GOT3 (cell line): Measurements from ENCODE around the gene LAMC3.

Experiments
- DNase-seq: peaks from one replicate; lab custom pipeline; 2025; ENCODE audit warnings: mixed read lengths; lab: John Stamatoyannopoulos, UW

LAMC3 gene

GRCh38 chr9:131117121-131117761 lies 108.3 kb downstream of the LAMC3 start:
- DNase-seq: no peak

DNA sequence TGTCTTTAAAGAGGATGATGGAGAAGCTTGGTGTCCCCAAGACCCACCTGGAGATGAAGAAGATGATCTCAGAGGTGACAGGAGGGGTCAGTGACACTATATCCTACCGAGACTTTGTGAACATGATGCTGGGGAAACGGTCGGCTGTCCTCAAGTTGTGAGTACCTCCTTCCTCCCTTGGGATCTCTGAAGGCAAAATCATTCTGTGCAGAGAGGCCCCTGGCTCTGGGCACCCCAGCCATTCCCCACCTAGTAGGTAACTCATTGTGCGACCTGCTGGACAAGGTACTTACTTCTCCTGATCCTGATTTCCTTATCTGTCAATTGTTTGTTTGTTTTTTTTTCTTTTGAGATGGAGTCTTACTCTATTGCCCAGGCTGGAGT lies 108.8 kb downstream of the LAMC3 start:
- no peak for DNase-seq

DNA sequence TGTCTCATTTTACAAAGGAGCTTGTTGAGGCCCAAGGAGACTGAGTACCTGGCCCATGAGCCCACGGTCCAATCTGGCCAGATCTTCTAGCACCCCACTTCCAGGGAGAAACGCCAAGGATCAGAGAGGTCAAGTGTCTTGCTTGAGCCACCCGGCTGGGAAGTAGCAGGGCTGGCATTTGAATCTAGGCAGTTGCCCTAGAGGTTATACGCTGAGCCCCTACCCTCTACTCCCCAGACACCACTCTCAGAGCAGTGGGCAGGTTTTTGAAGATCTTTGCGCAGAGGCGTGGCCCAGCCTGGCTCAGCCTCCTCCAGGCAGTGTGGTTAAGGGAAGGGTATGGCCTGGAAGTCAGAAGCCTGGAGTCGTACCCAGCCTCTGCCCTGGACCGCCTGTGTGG lies 110.6 kb downstream of the LAMC3 start:
- no peak for DNase-seq

- no peak for DNase-seq
Measured at GRCh38 chr9:131120620-131121228, 111.8 kb downstream of the LAMC3 start.

DNA sequence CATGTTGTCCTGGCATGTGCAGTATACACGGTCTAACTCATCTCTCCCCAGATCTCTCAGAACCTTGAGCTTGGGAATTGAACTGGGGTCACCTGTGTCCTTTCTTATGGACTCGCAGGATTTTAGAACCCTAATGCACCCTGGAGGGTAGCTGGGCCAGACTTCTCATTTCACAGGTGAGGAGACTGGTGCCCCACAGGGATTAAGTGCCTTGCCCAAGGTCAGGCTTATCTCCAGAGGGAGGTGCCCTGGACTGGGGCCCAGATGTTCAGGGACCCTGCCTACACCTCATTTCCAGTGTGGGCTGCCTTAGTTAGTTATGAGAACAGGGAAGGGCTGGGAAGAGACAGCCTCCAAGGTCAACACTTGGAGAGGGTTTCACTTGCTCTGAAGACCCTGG lies 112.4 kb downstream of the LAMC3 start:
- DNase-seq: no peak

- no peak for DNase-seq
Measured at GRCh38 chr9:131122158-131122557, 113.2 kb downstream of the LAMC3 start.

DNA sequence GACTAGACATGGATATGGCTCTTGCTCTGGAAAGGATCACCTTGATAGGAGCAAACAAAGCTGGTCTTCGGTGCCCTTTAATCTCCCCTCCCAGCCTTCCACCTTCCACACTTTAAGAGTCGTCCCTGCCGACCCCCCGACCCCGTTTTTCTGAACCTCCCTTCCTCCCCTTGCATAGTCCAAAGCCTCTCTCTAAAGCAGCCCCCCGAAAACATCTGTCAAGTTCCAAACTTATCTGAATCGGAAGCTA lies 116.0 kb downstream of the LAMC3 start:
- DNase-seq: no peak

DNA sequence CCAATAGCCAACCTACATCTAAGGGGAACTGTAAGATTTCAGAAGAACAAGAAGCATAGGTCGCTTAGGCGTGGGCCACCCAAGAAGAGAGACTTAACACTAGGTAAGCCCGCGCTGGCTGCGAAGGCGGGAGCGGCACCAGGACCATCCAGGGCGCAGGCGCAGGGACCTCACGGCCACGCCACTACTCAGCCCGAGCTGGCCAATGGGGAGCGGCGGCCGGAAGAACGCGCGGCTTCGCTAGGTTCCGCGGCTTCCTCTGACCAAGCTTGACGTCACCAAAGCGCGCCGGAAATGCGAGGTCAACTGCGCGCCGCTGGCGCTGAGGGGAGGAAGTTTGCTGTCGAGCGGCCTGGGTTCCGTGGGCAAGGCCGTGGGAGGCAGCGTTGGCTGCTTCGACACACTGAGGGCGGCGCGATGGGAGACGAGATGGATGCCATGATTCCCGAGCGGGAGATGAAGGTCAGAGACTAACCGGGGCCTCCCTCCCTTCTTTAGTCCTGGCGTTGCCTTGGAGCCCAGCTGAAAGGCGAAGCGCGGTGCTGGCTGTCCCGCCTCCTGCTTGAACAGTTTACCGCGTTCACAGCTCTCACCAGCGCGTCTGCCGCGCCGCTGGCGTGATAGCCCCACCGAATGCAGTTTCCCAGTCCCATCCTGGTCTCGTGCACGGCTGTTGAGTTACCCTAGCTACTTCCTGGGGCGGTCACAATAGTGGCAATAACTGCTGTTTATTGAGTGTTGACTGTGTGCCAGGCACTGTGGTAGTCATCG lies 116.5 kb downstream of the LAMC3 start, which contains the start of gene NUP214:
TSS of gene NUP214 (plus strand) at position 299 of the 771 bp plus-strand sequence. CDS start at position 418, 119 bp downstream.
- peak; percentile 88 for DNase-seq

DNA sequence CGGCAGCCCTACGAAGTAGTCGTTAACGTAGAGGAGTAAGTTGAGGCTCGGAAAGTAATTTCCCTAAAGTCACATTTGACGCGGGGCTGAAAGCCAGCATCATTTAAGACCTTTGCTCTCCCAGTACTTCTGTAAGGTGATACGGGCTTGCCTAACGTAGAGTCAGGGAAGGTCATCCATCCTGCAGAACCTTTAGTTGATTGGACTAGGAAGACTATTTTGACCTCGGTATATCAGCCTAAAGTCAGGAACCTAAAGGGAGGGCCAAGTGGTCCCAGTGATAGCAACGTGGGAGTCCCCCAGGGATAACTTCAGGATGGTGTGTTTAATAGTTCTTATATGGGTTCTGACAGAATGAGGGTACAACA lies 117.1 kb downstream of the LAMC3 start:
- DNase-seq: no peak

DNA sequence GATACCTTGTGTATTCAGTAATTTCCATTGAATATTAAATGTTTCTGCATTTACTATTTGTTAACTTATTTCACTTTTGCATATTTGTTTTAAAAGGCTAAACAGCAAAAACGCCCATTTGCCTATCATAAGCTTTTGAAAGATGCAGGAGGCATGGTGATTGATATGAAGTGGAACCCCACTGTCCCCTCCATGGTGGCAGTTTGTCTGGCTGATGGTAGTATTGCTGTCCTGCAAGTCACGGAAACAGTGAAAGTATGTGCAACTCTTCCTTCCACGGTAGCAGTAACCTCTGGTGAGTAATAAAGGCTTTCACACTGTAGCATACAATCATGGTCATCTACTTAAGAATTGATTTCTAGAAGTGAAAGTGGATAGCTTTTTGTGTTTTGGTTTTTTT lies 120.2 kb downstream of the LAMC3 start:
- no peak for DNase-seq

- DNase-seq: no peak
Measured at GRCh38 chr9:131138676-131139075, 129.7 kb downstream of the LAMC3 start.

- no peak for DNase-seq
Measured at GRCh38 chr9:131140112-131140511, 131.1 kb downstream of the LAMC3 start.

- DNase-seq: no peak
Measured at GRCh38 chr9:131140550-131140949, 131.6 kb downstream of the LAMC3 start.

DNA sequence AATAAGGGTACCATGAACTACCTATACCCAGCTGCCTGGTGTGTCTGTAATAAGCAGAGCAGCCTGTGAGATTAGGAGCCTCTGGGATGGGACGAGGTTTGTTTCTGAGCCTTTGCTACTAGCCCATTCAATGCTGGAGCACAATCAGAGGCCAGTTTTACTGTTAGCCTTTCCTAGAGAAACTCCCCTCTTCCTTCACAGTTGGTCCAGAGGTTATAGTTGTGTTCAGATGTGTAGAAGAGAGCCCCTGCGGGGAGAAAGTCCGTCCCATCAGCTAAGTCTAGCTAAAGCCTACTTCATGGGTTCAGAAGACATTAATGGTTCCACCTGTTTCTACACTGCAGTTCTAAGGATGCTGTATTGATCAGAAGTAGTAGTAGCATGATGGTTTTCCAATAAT lies 133.2 kb downstream of the LAMC3 start:
- DNase-seq: no peak
